H1 (cell line): ENCODE measurements around the gene NAT8L. TPM values are rescaled to one million over a fixed set of nuclear protein-coding genes. Genes with fewer than 3 reads are reported as not detected.

Experiments
- CTCF ChIA-PET: fragments of 300-600 bp; sonication (Branson Sonifier 250); formaldehyde crosslinking; loops from one replicate; lab custom pipeline; 2021; ENCODE audit not compliant: partially characterized antibody; lab: Charles Lee
- POLR2A ChIA-PET: fragments of 300-600 bp; sonication (Branson Sonifier 250); formaldehyde crosslinking; loops from one replicate; lab custom pipeline; 2021; ENCODE audit warnings: inconsistent platforms; ENCODE audit not compliant: partially characterized antibody; lab: Charles Lee
- DNase-seq, 2 experiments: peaks; one replicate each; pipeline versions ENCODE4 v3.0.0 to v3.0.0-alpha.2; 2010 to 2022; ENCODE audit warnings: low spot score in 2 of 2, low read depth in 1 of 2, mixed read lengths in 1 of 2
- FAIRE-seq: peaks from 2 replicates; lab custom pipeline; 2011; peaks lifted over from hg19 to GRCh38; lab: Jason Lieb, UNC
- H2AFZ ChIP-seq: 2 replicates; pipeline ENCODE4 v1.8.1; 2012; ENCODE audit warnings: low read length, inconsistent platforms
- H2AK5ac ChIP-seq: 2 replicates; pipeline ENCODE4 v1.6.1; 2013; ENCODE audit warnings: low read depth, low read length
- H2BK120ac ChIP-seq: replicated peaks from 2 replicates; pipeline ENCODE3; 2013; ENCODE audit warnings: low read depth, low read length, inconsistent platforms
- H2BK12ac ChIP-seq: 2 replicates; pipeline ENCODE4 v1.6.1; 2013; ENCODE audit warnings: low read depth, low read length
- H2BK15ac ChIP-seq: 2 replicates; pipeline ENCODE4 v1.6.1; 2013; ENCODE audit warnings: low read length
- H2BK20ac ChIP-seq: 2 replicates; pipeline ENCODE4 v1.6.1; 2013; ENCODE audit warnings: low read length
- H2BK5ac ChIP-seq: 2 replicates; pipeline ENCODE4 v1.6.1; 2013; ENCODE audit warnings: low read depth, low read length
- H3K14ac ChIP-seq: 2 replicates; pipeline ENCODE4 v1.6.1; 2013; ENCODE audit warnings: inconsistent platforms; ENCODE audit not compliant: insufficient read length
- H3K18ac ChIP-seq: 2 replicates; pipeline ENCODE4 v1.6.1; 2013; ENCODE audit warnings: low read length; ENCODE audit errors: extremely low read depth
- H3K23ac ChIP-seq: 2 replicates; pipeline ENCODE4 v1.6.1; 2013; ENCODE audit warnings: inconsistent platforms; ENCODE audit not compliant: insufficient read length
- H3K23me2 ChIP-seq: 2 replicates; pipeline ENCODE4 v1.6.1; 2013; ENCODE audit warnings: low read depth, low read length
- H3K27ac ChIP-seq: 2 replicates; pipeline ENCODE4 v1.6.1; 2011; ENCODE audit warnings: low read depth, low read length, inconsistent platforms
- H3K27me3 ChIP-seq, 4 experiments: replicated peaks in 1 of 4; 1 replicate in 1 of 4; 2 replicates in 3 of 4; pipeline versions ENCODE4 v1.6.1 to v1.8.1; 2011 to 2013; ENCODE audit warnings: low read length in 3 of 4, mild to moderate bottlenecking in 3 of 4, inconsistent platforms in 2 of 4, mixed read lengths in 2 of 4, moderate library complexity in 1 of 4; ENCODE audit not compliant: control insufficient read depth in 3 of 4, insufficient read depth in 3 of 4; ENCODE audit errors: extremely low read depth in 1 of 4
- H3K36me3 ChIP-seq, 4 experiments: 2 replicates each; pipeline versions ENCODE4 v1.6.1 to v1.8.1; 2011 to 2013; ENCODE audit warnings: mild to moderate bottlenecking in 4 of 4, low read length in 3 of 4, moderate library complexity in 2 of 4, control low read depth in 1 of 4, inconsistent platforms in 1 of 4; ENCODE audit not compliant: insufficient read depth in 4 of 4, control insufficient read depth in 2 of 4
- H3K4ac ChIP-seq: replicated peaks from 2 replicates; pipeline ENCODE3; 2013; ENCODE audit warnings: low read length, low read depth, mixed read lengths, inconsistent platforms; ENCODE audit not compliant: insufficient read length
- H3K4me1 ChIP-seq, 4 experiments: replicated peaks in 1 of 4; 1 replicate in 1 of 4; 2 replicates in 3 of 4; pipeline versions ENCODE4 v1.6.1 to v1.8.1; 2011 to 2013; ENCODE audit warnings: low read length in 3 of 4, inconsistent platforms in 2 of 4, mixed read lengths in 1 of 4; ENCODE audit not compliant: insufficient read depth in 4 of 4, control insufficient read depth in 3 of 4
- H3K4me2 ChIP-seq, 2 experiments: 2 replicates each; pipeline versions ENCODE4 v1.6.1 to v1.8.1; 2011 to 2013; ENCODE audit warnings: low read depth in 2 of 2, low read length in 2 of 2, control low read depth in 1 of 2, inconsistent platforms in 1 of 2, mild to moderate bottlenecking in 1 of 2; ENCODE audit not compliant: insufficient read depth in 1 of 2
- H3K4me3 ChIP-seq, 4 experiments: fragments of 200-600, 300-600 bp in 1 of 4; sonication (generic), shearing (Covaris generic), sonication (Bioruptor Twin) in 1 of 4; 2 replicates each; pipeline versions ENCODE4 v1.5.1 to v1.8.1; 2011 to 2016; ENCODE audit warnings: low read length in 4 of 4, low read depth in 3 of 4, control low read depth in 2 of 4, inconsistent platforms in 2 of 4, mild to moderate bottlenecking in 2 of 4, mixed read lengths in 1 of 4, moderate library complexity in 1 of 4; ENCODE audit not compliant: insufficient read depth in 2 of 4; ENCODE audit errors: extremely low read depth in 1 of 4
- H3K56ac ChIP-seq: replicated peaks from 2 replicates; pipeline ENCODE3; 2013; ENCODE audit warnings: low read depth, mild to moderate bottlenecking, mixed read lengths, low read length, inconsistent platforms; ENCODE audit not compliant: insufficient read length
- H3K79me1 ChIP-seq: 2 replicates; pipeline ENCODE4 v1.6.1; 2013; ENCODE audit warnings: low read depth, low read length, control low read depth
- H3K79me2 ChIP-seq, 2 experiments: 2 replicates each; pipeline versions ENCODE4 v1.6.1 to v1.8.1; 2012 to 2013; ENCODE audit warnings: low read length in 2 of 2, mild to moderate bottlenecking in 2 of 2, inconsistent platforms in 1 of 2; ENCODE audit not compliant: insufficient read depth in 2 of 2, control insufficient read depth in 1 of 2
- H3K9ac ChIP-seq, 4 experiments: replicated peaks in 1 of 4; 1 replicate in 1 of 4; 2 replicates in 3 of 4; pipeline versions ENCODE4 v1.6.1 to v1.8.1; 2011 to 2013; ENCODE audit warnings: low read depth in 3 of 4, low read length in 3 of 4, control low read depth in 2 of 4, mild to moderate bottlenecking in 2 of 4, moderate library complexity in 2 of 4, inconsistent platforms in 1 of 4; ENCODE audit errors: extremely low read depth in 1 of 4
- H3K9me3 ChIP-seq, 2 experiments: 2 replicates each; pipeline versions ENCODE4 v1.6.1 to v1.8.1; 2012 to 2013; ENCODE audit warnings: mild to moderate bottlenecking in 2 of 2, moderate library complexity in 2 of 2, control low read depth in 1 of 2, inconsistent platforms in 1 of 2, low read depth in 1 of 2, low read length in 1 of 2, mixed read lengths in 1 of 2; ENCODE audit not compliant: insufficient read depth in 2 of 2
- H4K20me1 ChIP-seq, 2 experiments: replicated peaks in 1 of 2; 2 replicates each; pipeline versions ENCODE3 to v1.8.1; 2011 to 2013; ENCODE audit warnings: inconsistent platforms in 2 of 2, low read length in 2 of 2, mild to moderate bottlenecking in 1 of 2; ENCODE audit not compliant: insufficient read depth in 2 of 2, control insufficient read depth in 1 of 2
- H4K5ac ChIP-seq: 2 replicates; pipeline ENCODE4 v1.6.1; 2013; ENCODE audit warnings: low read length, low read depth, mixed read lengths, inconsistent platforms; ENCODE audit not compliant: insufficient read length
- H4K8ac ChIP-seq: 2 replicates; pipeline ENCODE4 v1.8.0; 2013; ENCODE audit warnings: mild to moderate bottlenecking, moderate library complexity, low read length, inconsistent platforms; ENCODE audit not compliant: insufficient read depth; ENCODE audit errors: extremely low read depth
- H4K91ac ChIP-seq: replicated peaks from 2 replicates; pipeline ENCODE3; 2013; ENCODE audit warnings: low read length, mixed read lengths, inconsistent platforms; ENCODE audit not compliant: insufficient read length
- CREB1 ChIP-seq: IDR thresholded peaks from 2 replicates; pipeline ENCODE4 v1.6.1; 2012; ENCODE audit warnings: inconsistent platforms
- KDM1A ChIP-seq: fragments of 200-600, 300-600 bp; sonication (generic); IDR thresholded peaks from 2 replicates; pipeline ENCODE4 v1.7.1; 2016; ENCODE audit warnings: mild to moderate bottlenecking, low read length, borderline replicate concordance
- PHF8 ChIP-seq: fragments of 200-600 bp; sonication (generic); conservative IDR thresholded peaks from 2 replicates; pipeline ENCODE4 v1.7.1; 2012; ENCODE audit warnings: low read depth, mild to moderate bottlenecking, inconsistent platforms, low read length, moderate library complexity
- POLR2A ChIP-seq, 2 experiments: IDR thresholded peaks; 1 replicate in 1 of 2; 2 replicates in 1 of 2; pipeline ENCODE4 v1.6.1; 2011; ENCODE audit warnings: low read depth in 2 of 2, low read length in 2 of 2, mild to moderate bottlenecking in 2 of 2; ENCODE audit errors: control extremely low read depth in 1 of 2
- RBBP5 ChIP-seq: IDR thresholded peaks from 2 replicates; pipeline ENCODE4 v1.7.1; 2012; ENCODE audit warnings: low read depth, mild to moderate bottlenecking, inconsistent platforms, low read length, moderate library complexity, borderline replicate concordance
- SP2 ChIP-seq: IDR thresholded peaks from 2 replicates; pipeline ENCODE4 v1.6.1; 2012; ENCODE audit warnings: mild to moderate bottlenecking, low read length, inconsistent platforms
- SRF ChIP-seq: IDR thresholded peaks from 2 replicates; pipeline ENCODE4 v1.6.1; 2011; ENCODE audit warnings: mild to moderate bottlenecking, low read depth, low read length, moderate library complexity
- TAF1 ChIP-seq: IDR thresholded peaks from 2 replicates; pipeline ENCODE4 v1.6.1; 2011; ENCODE audit warnings: mild to moderate bottlenecking, low read depth, low read length
- TAF7 ChIP-seq: optimal IDR thresholded peaks from 2 replicates; pipeline ENCODE3; 2011; ENCODE audit warnings: low read depth, mild to moderate bottlenecking, inconsistent platforms, low read length, moderate library complexity, borderline replicate concordance
- YY1 ChIP-seq: IDR thresholded peaks from 2 replicates; pipeline ENCODE4 v1.6.1; 2011; ENCODE audit warnings: low read depth, mild to moderate bottlenecking, low read length
- WGBS, 2 experiments: shearing (Covaris generic) in 1 of 2; methylation state at CpG; one replicate each; pipeline versions ENCODE4 v1.1.6 to v1.1.7; 2013 to 2015; ENCODE audit warnings: low lambda C conversion rate in 2 of 2, mixed read lengths in 2 of 2, inconsistent platforms in 1 of 2, low coverage in 1 of 2, missing lambda C conversion rate in 1 of 2; ENCODE audit not compliant: insufficient replicate concordance in 2 of 2, insufficient coverage in 1 of 2, insufficient read length in 1 of 2; ENCODE audit errors: extremely low coverage in 1 of 2, missing lambda C conversion rate in 1 of 2; 5-methylcytosine and 5-hydroxymethylcytosine counted together
- polyA plus RNA-seq, 7 experiments: library from polyadenylated mRNA; depleted of rRNA in 3 of 7; stranded (reverse) in 5 of 7; unstranded in 2 of 7; fragments of >200 nt in 5 of 7; fragments of 200-250 nt in 2 of 7; gene quantifications; 1 replicate in 5 of 7; 2 replicates in 1 of 7; 4 replicates in 1 of 7; pipeline versions ENCODE4 v1.2.1 to v1.2.3, GENCODE V29; 2011 to 2013; ENCODE audit warnings: missing spikeins in 2 of 7, mixed read lengths in 2 of 7
- total RNA-seq: library from RNA; stranded (reverse); fragmentation: NEBNext Ultra II Directional; extraction: Animal tissue kit (Norgen Biotek cat#: 25700); gene quantifications from 2 replicates; pipeline ENCODE4 v1.2.1, GENCODE V29; 2021

The NAT8L gene
- total and polyA plus RNA-seq, 2 of the 8 experiments (the other 6 are each of a cell fraction or from before 2014, with no cell fraction given): 10.8 TPM

DNA sequence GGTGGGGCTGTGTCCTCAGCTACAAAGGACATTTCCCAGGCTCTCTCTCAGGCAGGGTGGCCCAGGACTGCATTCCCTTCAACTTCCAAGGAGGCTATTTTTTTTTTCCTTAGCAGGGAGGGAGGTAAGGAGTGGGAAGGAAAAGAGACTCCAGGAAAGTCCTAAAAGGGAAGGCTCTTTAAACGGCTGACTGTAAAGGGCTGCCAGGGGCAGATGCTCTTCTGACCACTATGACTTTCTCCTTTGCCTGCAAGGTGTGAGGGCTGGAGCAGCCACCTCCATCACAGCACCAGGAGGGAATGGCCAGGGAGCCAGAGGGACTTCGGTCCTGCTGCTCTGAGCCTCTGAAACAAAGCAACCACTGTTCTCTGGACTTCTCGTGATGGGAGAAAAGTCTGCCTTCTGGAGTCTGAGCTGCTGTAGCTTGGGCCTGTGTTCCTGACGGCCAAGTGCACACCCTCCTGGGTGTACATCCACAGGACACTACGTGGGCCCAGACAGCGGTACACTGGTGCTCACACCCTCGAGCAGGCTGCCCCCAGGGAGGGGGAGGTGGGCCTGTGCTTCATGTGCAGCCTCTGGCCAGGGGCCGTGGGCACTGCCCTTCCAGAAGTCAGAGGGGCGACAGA, 17.9 kb downstream of the NAT8L start:
- H3K27ac ChIP-seq: no peak overlapping the region; the same call in 1 of the 2 replicates
- no peaks in the 10 kb centered on the region for H3K79me2 ChIP-seq
- 89% methylated on average over 9 of the region's 9 CpGs; no CpG with 5 or more reads in 1 of the 2 experiments for WGBS, 2 experiments
- H2AK5ac ChIP-seq: no peak overlapping the region
- H3K9ac ChIP-seq: no peak overlapping the region
- FAIRE-seq (no peak), DNase-seq (no peak)
- H3K4me3 ChIP-seq: no peak overlapping the region
- H3K56ac ChIP-seq: no peak overlapping the region
- no peak overlapping the region for H2BK15ac ChIP-seq
- no peak overlapping the region for H4K91ac ChIP-seq
- no peak overlapping the region for H2BK120ac ChIP-seq
- H3K23ac ChIP-seq: no peak overlapping the region
- ChIA-PET CTCF (interaction anchor here (0.6 to 1.1 kb wide), 3 partner anchors 14 to 128 kb away, joined by 3 read pairs; no protein-coding TSS in a partner anchor), POLR2A (interaction anchor here (1.1 kb wide), 1 partner anchor 10 kb away, joined by 4 read pairs; no protein-coding TSS in a partner anchor)
- no peaks in the 10 kb centered on the region for H3K36me3 ChIP-seq
- TF ChIP-seq CREB1 (no peak), TAF7 (no peak), PHF8 (no peak), TAF1 (no peak), SRF (no peak), POLR2A (IDR thresholded peaks at IDR 0.05; ENCODE audit: control extremely low read depth in 1 of 2, low read depth in 2 of 2, low read length in 2 of 2) (no peak), RBBP5 (no peak), SP2 (no peak), KDM1A (no peak), YY1 (no peak)
- no peak overlapping the region for H2BK12ac ChIP-seq
- H3K18ac ChIP-seq: no peak overlapping the region
- no peaks in the 10 kb centered on the region for H3K27me3 ChIP-seq
- no peaks in the 10 kb centered on the region for H3K23me2 ChIP-seq
- H4K5ac ChIP-seq: no peak overlapping the region
- H2BK5ac ChIP-seq: no peak overlapping the region
- no peak overlapping the region for H4K8ac ChIP-seq
- H3K4me2 ChIP-seq: no peak overlapping the region
- H2AFZ ChIP-seq: no peak overlapping the region
- no peak overlapping the region for H3K4ac ChIP-seq
- H2BK20ac ChIP-seq: no peak overlapping the region
- H3K79me1 ChIP-seq: no peaks in the 10 kb centered on the region
- no peaks in the 10 kb centered on the region for H3K9me3 ChIP-seq
- H3K4me1 ChIP-seq: peaks cover 0 to 3% (median 2%) of the 10 kb centered on the region in 4 experiments; a peak in 4 of 7 replicates
- no peak overlapping the region for H3K14ac ChIP-seq
- H4K20me1 ChIP-seq: peaks cover 0 to 5% of the 10 kb centered on the region in 2 experiments
